Stomach (tissue), 4 donors: ENCODE measurements around the gene ZFYVE1.

ENCODE experiments used
- CTCF ChIP-seq, 7 experiments: fragments of 450-650 bp in 4 of 7; fragments of 200-600 bp in 3 of 7; sonication (generic) in 3 of 7; IDR thresholded peaks; one replicate each; pipeline ENCODE4 v1.5.1; 2016 to 2019; ENCODE audit warnings: antibody characterized with exemption in 7 of 7, control low read depth in 2 of 7, mild to moderate bottlenecking in 1 of 7
- POLR2A ChIP-seq, 4 donors: fragments of 450-650 bp; IDR thresholded peaks; one replicate each; pipeline ENCODE4 v1.6.1; 2016; ENCODE audit warnings: antibody characterized with exemption in 4 of 4, control low read depth in 2 of 4, mild to moderate bottlenecking in 1 of 4, moderate library complexity in 1 of 4
- POLR2AphosphoS5 ChIP-seq, 3 donors: sonication (generic); formaldehyde crosslinking; IDR thresholded peaks; one replicate each; pipeline ENCODE4 v1.6.1; 2016; ENCODE audit warnings: antibody characterized with exemption in 3 of 3

DNA sequence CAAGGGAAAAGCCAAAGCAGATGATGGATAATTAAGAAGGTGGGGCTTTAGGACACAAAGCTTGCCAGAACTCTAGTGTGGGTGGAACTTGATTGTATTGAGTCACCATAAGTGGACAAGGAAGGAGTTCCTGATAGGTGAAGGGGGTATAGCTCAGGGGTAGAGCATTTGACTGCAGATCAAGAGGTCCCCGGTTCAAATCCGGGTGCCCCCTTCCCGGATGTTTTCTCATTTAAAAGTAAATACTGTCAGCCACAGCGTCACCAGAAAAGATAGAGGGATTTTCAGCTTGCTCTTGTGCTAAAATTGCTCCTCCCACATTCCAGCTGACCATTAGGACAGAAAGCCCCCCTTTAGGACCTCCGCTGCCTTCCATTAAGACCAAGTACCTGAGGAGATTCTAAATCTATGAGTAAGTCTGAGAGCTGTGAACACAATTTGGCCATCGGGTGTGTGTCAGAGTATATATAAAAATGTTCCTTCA, 64.0 kb downstream of the ZFYVE1 start:
- TF ChIP-seq CTCF (IDR thresholded peaks at IDR 0.05) = no peak
- no peak for TF ChIP-seq POLR2AphosphoS5 (IDR thresholded peaks at IDR 0.05)
- no peak for TF ChIP-seq POLR2A (IDR thresholded peaks at IDR 0.05)
